OCI-LY1 (cell line): ENCODE results near the gene RRM2.

ENCODE experiments used
- CTCF ChIP-seq: fragments of 200-600 bp; sonication (generic), shearing (Covaris generic); IDR thresholded peaks from 2 replicates; pipeline ENCODE4 v1.5.1; 2017; ENCODE audit warnings: mild to moderate bottlenecking, antibody characterized with exemption, low read length, moderate library complexity, mixed read lengths
- EZH2 ChIP-seq: fragments of 200-600 bp; sonication (generic), shearing (Covaris generic); IDR thresholded peaks from 2 replicates; pipeline ENCODE4 v1.8.0; 2017; ENCODE audit warnings: borderline replicate concordance, mixed run types, mild to moderate bottlenecking, antibody characterized with exemption, low read length, moderate library complexity, mixed read lengths

- TF ChIP-seq CTCF = no peak
- TF ChIP-seq EZH2 = no peak
Measured at GRCh38 chr2:10169581-10169980, 47.0 kb downstream of the RRM2 start.
